Fibroblast of skin of back (primary cell): ENCODE data around the gene YPEL2. TPM values are rescaled to one million over a fixed set of nuclear protein-coding genes. Genes with fewer than 3 reads are reported as not detected.
"Not testable (repeated sequence)": the region's sequence is repeated elsewhere in the genome, so short reads cannot be mapped to it uniquely, and the experiment has no call there.

Experiments used
- DNase-seq: peaks from one replicate; pipeline ENCODE4 v3.0.0-alpha.2; 2013
- polyA plus RNA-seq, 2 experiments: library from polyadenylated mRNA; unstranded; fragments of 120-200 nt; gene quantifications; one replicate each; pipeline ENCODE4 v1.2.1, GENCODE V29; 2013; ENCODE audit not compliant: insufficient read length in 2 of 2

YPEL2 gene
- 4.8 TPM for polyA plus RNA-seq (2013, experiment 1 of 2; ENCODE audit: insufficient read length)
- polyA plus RNA-seq (2013, experiment 2 of 2; ENCODE audit: insufficient read length) = 6.3 TPM

GRCh38 chr17:59331129-59331928 is at the start of gene YPEL2:
TSS of gene YPEL2 (plus strand) at chr17:59331655. CDS start at chr17:59353410, 21,755 bp downstream.
- peak; percentile 96 for DNase-seq

GRCh38 chr17:59284317-59284716 is 47.1 kb upstream of the YPEL2 start:
- no peak for DNase-seq

GRCh38 chr17:59287452-59287851 is 44.0 kb upstream of the YPEL2 start:
- peak; percentile 40 for DNase-seq

GRCh38 chr17:59287891-59288290 is 43.6 kb upstream of the YPEL2 start:
- DNase-seq = no peak

GRCh38 chr17:59289981-59290301 is 41.5 kb upstream of the YPEL2 start:
- no peak for DNase-seq

- not testable (repeated sequence) for DNase-seq
These were observed 41.0 kb upstream of the YPEL2 start for GRCh38 chr17:59290302-59290998.

- no peak for DNase-seq
These were observed 39.3 kb upstream of the YPEL2 start for GRCh38 chr17:59292174-59292523.

GRCh38 chr17:59296190-59296589 is 35.3 kb upstream of the YPEL2 start:
- DNase-seq = no peak

- peak; percentile 8 for DNase-seq
These were observed 32.9 kb upstream of the YPEL2 start for GRCh38 chr17:59298521-59298920.

- no peak for DNase-seq
These were observed 31.9 kb upstream of the YPEL2 start for GRCh38 chr17:59299400-59300092.

- no peak for DNase-seq
These were observed 30.5 kb upstream of the YPEL2 start for GRCh38 chr17:59300941-59301340.

GRCh38 chr17:59304811-59305210 is 26.6 kb upstream of the YPEL2 start:
- DNase-seq = no peak

GRCh38 chr17:59310263-59310920 is 21.1 kb upstream of the YPEL2 start:
- DNase-seq = no peak

- DNase-seq = peak; percentile 65
These were observed 20.4 kb upstream of the YPEL2 start for GRCh38 chr17:59311051-59311468.

GRCh38 chr17:59311521-59311920 is 19.9 kb upstream of the YPEL2 start:
- DNase-seq = not testable (repeated sequence)

- no peak for DNase-seq
These were observed 15.6 kb upstream of the YPEL2 start for GRCh38 chr17:59315866-59316265.

GRCh38 chr17:59327121-59327980 is 4.1 kb upstream of the YPEL2 start:
- DNase-seq = no peak

GRCh38 chr17:59327981-59328290 is 3.5 kb upstream of the YPEL2 start:
- peak; percentile 48 for DNase-seq

GRCh38 chr17:59328601-59329000 is 2.9 kb upstream of the YPEL2 start:
- DNase-seq = no peak

GRCh38 chr17:59329176-59330052 is 2.0 kb upstream of the YPEL2 start:
- DNase-seq = peak; percentile 75
